HepG2 (cell line): ENCODE results near the gene CUL1. TPM values are rescaled to one million over a fixed set of nuclear protein-coding genes. Genes with fewer than 3 reads are reported as not detected.

Experiments
- ATAC-seq: fragments of 200-7000 bp; cut with Tn5 transposase; 3 replicates; pipeline ENCODE4 v1.9.1; 2020; ENCODE audit warnings: mild to moderate bottlenecking, moderate library complexity
- BruUV-seq: library from RNA; stranded (reverse); fragments of 400-500 nt; replicated peaks from 2 replicates; lab custom pipeline; 2021; lab: Mats Ljungman, UMichigan
- CTCF ChIA-PET: fragments of 300-600 bp; formaldehyde crosslinking; extraction: SDS; loops from one replicate; lab custom pipeline; 2021; ENCODE audit warnings: low total read pairs, inconsistent platforms, low intra/inter-chr PET ratio; lab: Yijun Ruan, JAX
- POLR2A ChIA-PET: fragments of 350-600 bp; sonication (Branson Sonifier 250); formaldehyde crosslinking; loops from one replicate; lab custom pipeline; 2020; ENCODE audit warnings: antibody characterized with exemption, inconsistent platforms; lab: Yijun Ruan, JAX
- DNase-seq: peaks from one replicate; pipeline ENCODE4 v3.0.0-alpha.2; 2015; ENCODE audit warnings: low spot score
- FAIRE-seq: peaks from 3 replicates; lab custom pipeline; 2011; peaks lifted over from hg19 to GRCh38; lab: Jason Lieb, UNC
- H2AFZ ChIP-seq: one replicate; pipeline ENCODE4 v1.6.1; 2011; ENCODE audit warnings: low read length, inconsistent platforms
- H3K27ac ChIP-seq: fragments of 300-600 bp; 3 replicates; pipeline ENCODE4 v1.8.0; 2011; ENCODE audit warnings: mixed run types, mild to moderate bottlenecking, mixed read lengths, low read length, inconsistent platforms; ENCODE audit not compliant: insufficient read depth; ENCODE audit errors: extremely low read length
- H3K27me3 ChIP-seq, 2 experiments: fragments of 200-600 bp in 1 of 2; 2 replicates in 1 of 2; 3 replicates in 1 of 2; pipeline versions ENCODE4 v1.6.0 to v1.8.0; 2011; ENCODE audit warnings: low read length in 2 of 2, mild to moderate bottlenecking in 2 of 2, moderate library complexity in 2 of 2, inconsistent platforms in 1 of 2; ENCODE audit not compliant: insufficient read depth in 2 of 2, control insufficient read depth in 1 of 2
- H3K36me3 ChIP-seq, 2 experiments: fragments of 200-600 bp in 1 of 2; replicated peaks in 1 of 2; 2 replicates in 1 of 2; 3 replicates in 1 of 2; pipeline versions ENCODE4 v1.5.1 to v1.8.0; 2011; ENCODE audit warnings: low read length in 2 of 2, inconsistent platforms in 1 of 2; ENCODE audit not compliant: insufficient read depth in 2 of 2, control insufficient read depth in 1 of 2
- H3K4me1 ChIP-seq: 2 replicates; pipeline ENCODE4 v1.5.1; 2012; ENCODE audit warnings: low read length, inconsistent platforms; ENCODE audit not compliant: insufficient read depth
- H3K4me2 ChIP-seq: 2 replicates; pipeline ENCODE4 v1.6.0; 2011; ENCODE audit warnings: low read depth, low read length, inconsistent platforms
- H3K4me3 ChIP-seq, 3 experiments: fragments of 200-600 bp in 1 of 3; sonication (generic), shearing (Covaris generic) in 1 of 3; replicated peaks in 1 of 3; 2 replicates each; pipeline ENCODE4 v1.5.1; 2011 to 2016; ENCODE audit warnings: low read length in 3 of 3, inconsistent platforms in 2 of 3, low read depth in 2 of 3, mild to moderate bottlenecking in 2 of 3, control low read depth in 1 of 3, mixed read lengths in 1 of 3; ENCODE audit not compliant: insufficient read depth in 1 of 3
- H3K79me2 ChIP-seq: one replicate; pipeline ENCODE4 v1.6.1; 2011; ENCODE audit warnings: low read length, inconsistent platforms; ENCODE audit not compliant: insufficient read depth
- H3K9ac ChIP-seq: 2 replicates; pipeline ENCODE4 v1.6.0; 2011; ENCODE audit warnings: mild to moderate bottlenecking, low read depth, low read length, inconsistent platforms; ENCODE audit not compliant: insufficient read depth
- H3K9me3 ChIP-seq: 2 replicates; pipeline ENCODE4 v1.5.1; 2012; ENCODE audit warnings: mild to moderate bottlenecking, low read length
- H4K20me1 ChIP-seq: 2 replicates; pipeline ENCODE4 v1.6.0; 2011; ENCODE audit warnings: inconsistent platforms, mild to moderate bottlenecking, low read length, moderate library complexity; ENCODE audit not compliant: insufficient read depth
- ERF ChIP-seq: IDR thresholded peaks from 2 replicates; pipeline ENCODE4 v1.6.1; 2018; ENCODE audit warnings: missing biosample characterization, missing genetic modification reagents
- HES4 ChIP-seq: sonication (generic); formaldehyde crosslinking; IDR thresholded peaks from 2 replicates; pipeline ENCODE4 v1.9.0; 2021; ENCODE audit warnings: mild to moderate bottlenecking, missing genetic modification reagents, borderline replicate concordance
- HHEX ChIP-seq: IDR thresholded peaks from 2 replicates; pipeline ENCODE4 v1.6.1; 2016; ENCODE audit warnings: control low read depth
- MXD3 ChIP-seq: IDR thresholded peaks from 2 replicates; pipeline ENCODE4 v1.6.1; 2016; ENCODE audit warnings: mild to moderate bottlenecking, missing biosample characterization, missing genetic modification reagents
- PLSCR1 ChIP-seq: sonication (generic); formaldehyde crosslinking; IDR thresholded peaks from 2 replicates; pipeline ENCODE4 v1.5.0; 2020; ENCODE audit warnings: missing genetic modification reagents, mild to moderate bottlenecking, borderline replicate concordance
- SP2 ChIP-seq: sonication (generic); formaldehyde crosslinking; IDR thresholded peaks from 2 replicates; pipeline ENCODE4 v1.5.1; 2020; ENCODE audit warnings: mild to moderate bottlenecking, missing genetic modification reagents
- TAF1 ChIP-seq: sonication (generic); formaldehyde crosslinking; IDR thresholded peaks from 2 replicates; pipeline ENCODE4 v1.4.0; 2020; ENCODE audit warnings: missing genetic modification reagents
- TFAP4 ChIP-seq: sonication (generic); IDR thresholded peaks from 2 replicates; pipeline ENCODE4 v1.6.1; 2016; ENCODE audit warnings: low read depth, borderline replicate concordance
- TSC22D2 ChIP-seq: sonication (generic); formaldehyde crosslinking; IDR thresholded peaks from 2 replicates; pipeline ENCODE4 v1.5.1; 2020; ENCODE audit warnings: missing genetic modification reagents, mild to moderate bottlenecking, borderline replicate concordance
- ZNF260 ChIP-seq: sonication (generic); formaldehyde crosslinking; IDR thresholded peaks from 2 replicates; pipeline ENCODE4 v1.4.0; 2020; ENCODE audit warnings: missing genetic modification reagents, low read depth, mild to moderate bottlenecking, borderline replicate concordance
- ZNF276 ChIP-seq: sonication (generic); formaldehyde crosslinking; IDR thresholded peaks from 2 replicates; pipeline ENCODE4 v1.4.0; 2020; ENCODE audit warnings: mild to moderate bottlenecking, low read depth, missing genetic modification reagents
- ZNF512 ChIP-seq: sonication (generic); formaldehyde crosslinking; IDR thresholded peaks from 2 replicates; pipeline ENCODE4 v1.4.0; 2020; ENCODE audit warnings: mild to moderate bottlenecking, missing genetic modification reagents
- ZNF574 ChIP-seq: sonication (generic); formaldehyde crosslinking; IDR thresholded peaks from 2 replicates; pipeline ENCODE4 v1.4.0; 2020; ENCODE audit warnings: missing genetic modification reagents
- ZNF660 ChIP-seq: sonication (generic); formaldehyde crosslinking; IDR thresholded peaks from 2 replicates; pipeline ENCODE4 v1.5.1; 2020; ENCODE audit warnings: mild to moderate bottlenecking, low read depth, missing genetic modification reagents, borderline replicate concordance
- ZNF83 ChIP-seq: sonication (generic); formaldehyde crosslinking; IDR thresholded peaks from 2 replicates; pipeline ENCODE4 v1.4.0; 2020; ENCODE audit warnings: missing genetic modification reagents, mild to moderate bottlenecking, borderline replicate concordance
- WGBS: methylation state at CpG from one replicate; pipeline ENCODE4 v1.1.6; 2017; ENCODE audit warnings: low lambda C conversion rate; 5-methylcytosine and 5-hydroxymethylcytosine counted together
- in situ Hi-C: cut with HindIII; loops from 2 replicates; pipeline ENCODE4 v1.10.0; 2017; ENCODE audit warnings: low pct_unique_long_range_greater_than_20kb; ENCODE audit not compliant: extremely low pct_ligation_motif_present
- intact Hi-C: fragments of 100-400 bp; cut with micrococcal nuclease; formaldehyde crosslinking; loops from one replicate; pipeline ENCODE4 v1.10.0; 2022; ENCODE audit not compliant: unreplicated experiment
- polyA plus RNA-seq, 8 experiments: library from polyadenylated mRNA; depleted of rRNA in 3 of 8; stranded (reverse) in 7 of 8; unstranded in 1 of 8; fragments of >200 nt; fragmentation: Illumina TruSeq in 4 of 8; extraction: Trizol in 4 of 8; gene quantifications; 2 replicates each; pipeline versions ENCODE4 v1.2.1 to v1.2.3, GENCODE V29; 2011 to 2016; ENCODE audit warnings: low read depth in 4 of 8, missing spikeins in 1 of 8, mixed read lengths in 1 of 8; ENCODE audit not compliant: insufficient read depth in 1 of 8
- total RNA-seq, 5 experiments: library from RNA; depleted of rRNA; stranded (reverse); fragments of >200 nt; fragmentation: Illumina TruSeq; extraction: Trizol; gene quantifications; 2 replicates each; pipeline ENCODE4 v1.2.3, GENCODE V29; 2016; ENCODE audit warnings: low read depth in 1 of 5

The CUL1 gene
- total and polyA plus RNA-seq, 2 of the 13 experiments (the other 11 are each of a cell fraction or from before 2014, with no cell fraction given) = 30.1 to 45.9 TPM

- ChIA-PET CTCF (no interaction called here), POLR2A (no interaction called here)
- 94% methylated on average over 15 of the region's 15 CpGs for WGBS
- H3K4me3 ChIP-seq = no peak overlapping the region
- H3K27ac ChIP-seq = no peak overlapping the region
- DNase-seq (no peak), FAIRE-seq (no peak), ATAC-seq (no peak)
- no peak overlapping the region for H3K9ac ChIP-seq
- in situ Hi-C loops = no loop called here
- H3K4me1 ChIP-seq = no peaks in the 10 kb centered on the region
- H3K4me2 ChIP-seq = no peak overlapping the region
- no TSS peak for BruUV-seq
- no peak overlapping the region for H2AFZ ChIP-seq
- intact Hi-C loops = no loop called here
- H3K79me2 ChIP-seq = no peaks in the 10 kb centered on the region
- no peaks in the 10 kb centered on the region for H3K9me3 ChIP-seq
- H3K36me3 ChIP-seq = peaks cover 21 to 83% of the 10 kb centered on the region in 2 experiments
- H4K20me1 ChIP-seq = no peaks in the 10 kb centered on the region
- H3K27me3 ChIP-seq = no peaks in the 10 kb centered on the region
- TF ChIP-seq ZNF660 = no peak
- TF ChIP-seq TAF1 = no peak
- no peak for TF ChIP-seq ERF
- TF ChIP-seq HES4 (CRISPR knock-in tag) = no peak
- no peak for TF ChIP-seq ZNF276 (CRISPR knock-in tag)
- TF ChIP-seq ZNF260 (CRISPR knock-in tag) = no peak
- TF ChIP-seq HHEX (CRISPR knock-in tag) = no peak
- no peak for TF ChIP-seq PLSCR1 (CRISPR knock-in tag)
- TF ChIP-seq TSC22D2 (CRISPR knock-in tag) = no peak
- TF ChIP-seq TFAP4 = no peak
- TF ChIP-seq MXD3 (CRISPR knock-in tag) = no peak
- TF ChIP-seq ZNF512 (CRISPR knock-in tag) = no peak
- no peak for TF ChIP-seq ZNF574
- no peak for TF ChIP-seq SP2 (CRISPR knock-in tag)
- no peak for TF ChIP-seq ZNF83
These were observed 85.3 kb downstream of the CUL1 start for GRCh38 chr7:148783801-148784527.
